DND-41 (cell line): Measurements from ENCODE around the gene RBMS3.

Experiments
- CTCF ChIP-seq: IDR thresholded peaks from 2 replicates; pipeline ENCODE4 v1.5.1; 2012; ENCODE audit warnings: borderline replicate concordance, low read length, moderate library complexity, mild to moderate bottlenecking; ENCODE audit not compliant: poor library complexity, severe bottlenecking; ENCODE audit errors: extremely low read depth
- EZH2 ChIP-seq: IDR thresholded peaks from 3 replicates; pipeline ENCODE4 v1.6.1; 2012; ENCODE audit warnings: borderline replicate concordance, low read depth, mild to moderate bottlenecking, moderate library complexity, low read length, inconsistent platforms; ENCODE audit not compliant: severe bottlenecking

DNA sequence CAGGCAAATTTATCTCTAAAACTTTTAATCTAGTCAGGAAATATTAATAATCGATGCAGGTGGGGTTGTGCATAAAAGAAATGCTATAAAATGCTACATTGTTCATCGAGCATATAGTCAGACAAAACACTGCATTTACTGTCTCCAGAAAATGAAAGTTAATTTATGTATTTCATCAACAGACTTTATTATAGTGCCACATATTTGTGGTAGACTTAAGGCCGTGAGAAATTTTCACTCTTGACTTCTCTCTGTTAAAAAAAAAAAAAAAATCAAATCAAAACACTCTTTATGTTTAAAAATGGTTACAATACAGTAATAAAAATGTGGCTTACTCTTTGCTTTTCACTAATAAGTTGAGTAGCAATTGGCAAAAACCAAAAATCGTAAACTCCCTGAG lies 67.4 kb downstream of the RBMS3 start:
- no peak for TF ChIP-seq CTCF
- TF ChIP-seq EZH2 = no peak
